A549 (cell line): ENCODE measurements around the gene ETS2. TPM values are rescaled to one million over a fixed set of nuclear protein-coding genes. Genes with fewer than 3 reads are reported as not detected.

Experiments used
- ATAC-seq, 2 experiments: fragments of 200-7000 bp in 1 of 2; fragments of >200 bp in 1 of 2; cut with Nextera tagmentation in 1 of 2; cut with Tn5 transposase in 1 of 2; 3 replicates each; pipeline versions ENCODE4 v1.8.0 to v1.9.1; 2018 to 2020; ENCODE audit warnings: mild to moderate bottlenecking in 1 of 2, moderate library complexity in 1 of 2
- CTCF ChIA-PET: fragments of 300-600 bp; sonication (Branson Sonifier 250); formaldehyde crosslinking; extraction: SDS; loops from one replicate; lab custom pipeline; 2021; ENCODE audit warnings: antibody characterized with exemption, inconsistent platforms; lab: Yijun Ruan, JAX
- POLR2A ChIA-PET: fragments of 350-600 bp; formaldehyde crosslinking; extraction: SDS; loops from one replicate; lab custom pipeline; 2021; ENCODE audit warnings: antibody characterized with exemption, inconsistent platforms; lab: Yijun Ruan, JAX
- DNase-seq, 2 experiments: peaks; one replicate each; pipeline versions ENCODE4 v3.0.0 to v3.0.0-alpha.2; 2011 to 2016; ENCODE audit warnings: low read depth in 1 of 2, low spot score in 1 of 2
- FAIRE-seq: peaks from 2 replicates; lab custom pipeline; 2011; peaks lifted over from hg19 to GRCh38; lab: Jason Lieb, UNC
- H3K27ac ChIP-seq, 2 experiments: fragments of >200 bp; sonication (Bioruptor Twin); formaldehyde crosslinking; 3 replicates each; pipeline ENCODE4 v1.5.1; 2016 to 2017
- H3K4me1 ChIP-seq: fragments of >200 bp; sonication (Bioruptor Twin); formaldehyde crosslinking; 3 replicates; pipeline ENCODE4 v1.6.1; 2016
- H3K4me2 ChIP-seq: fragments of >200 bp; sonication (Bioruptor Twin); formaldehyde crosslinking; 3 replicates; pipeline ENCODE4 v1.6.1; 2016
- H3K4me3 ChIP-seq: fragments of >200 bp; sonication (Bioruptor Twin); formaldehyde crosslinking; 3 replicates; pipeline ENCODE4 v1.5.1; 2016
- H3K9me3 ChIP-seq: fragments of >200 bp; sonication (Bioruptor Twin); formaldehyde crosslinking; 3 replicates; pipeline ENCODE4 v1.6.1; 2016
- BCL3 ChIP-seq: fragments of >200 bp; sonication (Bioruptor Twin); formaldehyde crosslinking; IDR thresholded peaks from 3 replicates; pipeline ENCODE4 v1.6.1; 2016
- BHLHE40 ChIP-seq: IDR thresholded peaks from 2 replicates; pipeline ENCODE4 v1.6.1; 2012; ENCODE audit warnings: low read depth, low read length, inconsistent platforms
- CEBPB ChIP-seq, 2 experiments: fragments of >200 bp in 1 of 2; sonication (Bioruptor Twin) in 1 of 2; formaldehyde crosslinking in 1 of 2; IDR thresholded peaks; 2 replicates each; pipeline ENCODE4 v1.6.1; 2012 to 2016
- E2F6 ChIP-seq: IDR thresholded peaks from 2 replicates; pipeline ENCODE4 v1.6.1; 2012; ENCODE audit warnings: low read depth, borderline replicate concordance
- ELK1 ChIP-seq: fragments of 150-350 bp; IDR thresholded peaks from 2 replicates; pipeline ENCODE4 v1.6.1; 2014; ENCODE audit warnings: low read depth, mild to moderate bottlenecking, low read length
- FOSL2 ChIP-seq, 2 experiments: fragments of 450-650 bp in 1 of 2; fragments of >200 bp in 1 of 2; sonication (Bioruptor Twin) in 1 of 2; formaldehyde crosslinking; IDR thresholded peaks; 2 replicates each; pipeline versions ENCODE4 v1.5.0 to v1.6.1; 2016 to 2020; ENCODE audit warnings: mild to moderate bottlenecking in 1 of 2, moderate library complexity in 1 of 2
- GATA3 ChIP-seq: IDR thresholded peaks from 2 replicates; pipeline ENCODE4 v1.6.1; 2012; ENCODE audit warnings: borderline replicate concordance
- HDAC2 ChIP-seq: fragments of 200-600 bp; sonication (generic); IDR thresholded peaks from 2 replicates; pipeline ENCODE4 v1.6.1; 2016
- HMGXB4 ChIP-seq: fragments of 250-450 bp; sonication (Bioruptor Pico); IDR thresholded peaks from 2 replicates; pipeline ENCODE4 v1.5.0; 2021; ENCODE audit warnings: mild to moderate bottlenecking, moderate library complexity, borderline replicate concordance
- HOXA7 ChIP-seq: fragments of 250-450 bp; sonication (Bioruptor Pico); IDR thresholded peaks from 2 replicates; pipeline ENCODE4 v1.5.0; 2020; ENCODE audit warnings: mild to moderate bottlenecking, moderate library complexity
- JUNB ChIP-seq: fragments of >200 bp; sonication (Bioruptor Twin); formaldehyde crosslinking; IDR thresholded peaks from 2 replicates; pipeline ENCODE4 v1.6.1; 2016
- PBX3 ChIP-seq: IDR thresholded peaks from 2 replicates; pipeline ENCODE4 v1.6.1; 2012
- POLR2AphosphoS2 ChIP-seq: conservative IDR thresholded peaks from 2 replicates; pipeline ENCODE4 v1.6.1; 2012; ENCODE audit warnings: low read length, improper control_type of control experiment, inconsistent platforms
- RAD21 ChIP-seq, 2 experiments: fragments of >200 bp in 1 of 2; sonication (Bioruptor Twin) in 1 of 2; formaldehyde crosslinking in 1 of 2; IDR thresholded peaks in 1 of 2; conservative IDR thresholded peaks in 1 of 2; 2 replicates in 1 of 2; 3 replicates in 1 of 2; pipeline ENCODE4 v1.6.1; 2012 to 2018; ENCODE audit warnings: inconsistent platforms in 1 of 2
- RCOR1 ChIP-seq: fragments of 150-350 bp; IDR thresholded peaks from 2 replicates; pipeline ENCODE4 v1.6.1; 2014; ENCODE audit warnings: antibody characterized with exemption, low read length, low read depth
- RNF2 ChIP-seq: fragments of 200-600 bp; sonication (generic); IDR thresholded peaks from 2 replicates; pipeline ENCODE4 v1.6.1; 2016; ENCODE audit warnings: low read depth, mild to moderate bottlenecking, antibody characterized with exemption, moderate library complexity, borderline replicate concordance
- SREBF2 ChIP-seq: fragments of 450-650 bp; IDR thresholded peaks from 2 replicates; pipeline ENCODE4 v1.6.1; 2014; ENCODE audit warnings: mild to moderate bottlenecking, moderate library complexity
- ZC3H11A ChIP-seq: fragments of 450-650 bp; IDR thresholded peaks from 2 replicates; pipeline ENCODE4 v1.6.1; 2014; ENCODE audit warnings: antibody characterized with exemption, mild to moderate bottlenecking
- ZSCAN20 ChIP-seq: fragments of 250-450 bp; sonication (Bioruptor Pico); IDR thresholded peaks from 2 replicates; pipeline ENCODE4 v1.8.0; 2022; ENCODE audit warnings: mild to moderate bottlenecking, moderate library complexity
- WGBS: methylation state at CpG from one replicate; pipeline ENCODE4 v1.1.6; 2017; ENCODE audit errors: missing lambda C conversion rate; 5-methylcytosine and 5-hydroxymethylcytosine counted together
- polyA plus RNA-seq, 4 experiments: library from polyadenylated mRNA; depleted of rRNA in 3 of 4; stranded (reverse); fragments of >200 nt; fragmentation: RNase III in 1 of 4; extraction: RNeasy Plus Mini Kit Qiagen cat#74134 plus additional on column Dnase treatment in 1 of 4; gene quantifications; 2 replicates in 3 of 4; 3 replicates in 1 of 4; pipeline ENCODE4 v1.2.3, GENCODE V29; 2011 to 2017

Gene ETS2
- polyA plus RNA-seq, 2 of the 4 experiments (the other 2 are of a cell fraction): 41.6 to 45.5 TPM

GRCh38 chr21:38756746-38757145 lies 49.0 kb upstream of the ETS2 start:
- ATAC-seq: peak; percentile 66 to 86; a peak in 4 of 6 replicates

DNA sequence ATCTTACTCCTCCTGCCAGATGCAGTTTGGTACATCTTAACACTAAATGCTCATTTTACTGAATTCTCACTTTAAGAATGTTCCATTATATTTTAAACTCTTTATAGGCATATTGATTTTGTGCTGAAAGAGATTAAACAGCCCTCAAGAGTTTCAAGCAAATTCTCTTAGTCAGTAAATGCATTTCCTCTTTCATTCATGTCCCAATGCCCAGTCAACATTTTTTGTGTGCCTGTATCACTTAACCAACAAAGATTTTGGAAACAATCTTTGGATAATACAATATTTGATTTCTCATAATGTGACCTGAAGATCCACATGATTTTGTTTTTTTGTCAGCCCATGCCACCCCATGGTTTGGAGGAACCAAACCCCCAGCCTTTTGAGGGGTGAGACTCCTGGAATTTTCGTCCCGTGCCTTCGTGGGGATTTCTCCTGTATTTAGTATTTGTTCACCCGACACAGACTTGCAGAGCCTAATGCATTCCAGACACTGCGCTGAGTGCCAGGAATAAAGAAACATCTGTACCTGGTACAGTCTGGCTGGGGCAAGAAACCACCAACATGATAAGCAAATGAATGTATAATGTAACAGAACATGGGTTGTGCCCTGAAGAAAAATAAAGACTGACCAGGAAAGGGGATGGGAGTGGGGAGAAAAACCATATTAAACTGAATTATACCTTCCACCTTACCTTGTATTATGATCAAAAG lies 47.1 kb upstream of the ETS2 start:
- Histone ChIP-seq H3K27ac (0 out of 6 replicates have a peak overlapping the region, but pooled peaks of 1 of the 2 experiments have one; percentile 3), H3K4me1 (peaks cover 25% of the 10 kb centered on the region)

More at GRCh38 chr21:38756746-38757145, 49.0 kb upstream of the ETS2 start:
- Histone ChIP-seq H3K4me3 (no peak overlapping the region), H3K4me1 (peaks cover 25% of the 10 kb centered on the region), H3K9me3 (no peaks in the 10 kb centered on the region), H3K4me2 (peak overlapping the region; percentile 62), H3K27ac (peak overlapping the region; percentile 61 to 76)
- WGBS: 44% methylated on average over 3 of the region's 3 CpGs
- CTCF ChIA-PET: interaction anchor here (0.8 to 1.2 kb wide), 5 partner anchors 20 to 233 kb away, joined by 3 read pairs; no protein-coding TSS in a partner anchor
- TF ChIP-seq ZSCAN20 (CRISPR knock-in tag): no peak
- TF ChIP-seq HMGXB4 (CRISPR knock-in tag): no peak
- no peak for TF ChIP-seq RNF2
- no peak for TF ChIP-seq CEBPB (IDR thresholded peaks at IDR 0.05)
- no peak for TF ChIP-seq POLR2AphosphoS2
- TF ChIP-seq ZC3H11A: no peak
- TF ChIP-seq BCL3: no peak
- TF ChIP-seq FOSL2 (IDR thresholded peaks at IDR 0.05): no peak
- peak; percentile 34; the same call in 1 of the 2 replicates for TF ChIP-seq FOSL2 (CRISPR knock-in tag; IDR thresholded peaks at IDR 0.05)
- FAIRE-seq (no peak), DNase-seq (peak in 1 of 2 experiments; percentile 52)
- POLR2A ChIA-PET: no interaction called here

More for the DNA sequence above, 47.1 kb upstream of the ETS2 start:
- Histone ChIP-seq H3K9me3 (no peaks in the 10 kb centered on the region), H3K4me2 (no peak overlapping the region), H3K4me3 (no peak overlapping the region)
- ATAC-seq (no peak), DNase-seq (no peak), FAIRE-seq (no peak)
- 93% methylated on average over 5 of the region's 5 CpGs for WGBS
- ChIA-PET CTCF (interaction anchor here (1.2 kb wide), 1 partner anchor 12 kb away, joined by 4 read pairs; no protein-coding TSS in a partner anchor), POLR2A (no interaction called here)
- no peak for TF ChIP-seq SREBF2
- no peak for TF ChIP-seq BHLHE40
- TF ChIP-seq RCOR1: no peak
- TF ChIP-seq FOSL2 (IDR thresholded peaks at IDR 0.05): no peak
- no peak for TF ChIP-seq FOSL2 (CRISPR knock-in tag; IDR thresholded peaks at IDR 0.05)
- TF ChIP-seq HDAC2: no peak
- no peak for TF ChIP-seq PBX3
- TF ChIP-seq HOXA7 (CRISPR knock-in tag): no peak
- TF ChIP-seq RAD21 (conservative IDR thresholded peaks at IDR 0.05 in 1 of 2, IDR thresholded peaks at IDR 0.05 in 1 of 2): no peak
- TF ChIP-seq HMGXB4 (CRISPR knock-in tag): no peak
- TF ChIP-seq JUNB: no peak
- no peak for TF ChIP-seq BCL3
- TF ChIP-seq GATA3: no peak
- no peak for TF ChIP-seq POLR2AphosphoS2
- no peak for TF ChIP-seq E2F6
- TF ChIP-seq ELK1: no peak
